ENCODE results near the gene ITFG2. TPM values are rescaled to one million over a fixed set of nuclear protein-coding genes. Genes with fewer than 3 reads are reported as not detected.

The ITFG2 gene
- total RNA-seq, 1 donor from 2014 or later = 41.8 TPM

- Mint-ChIP-seq H3K27me3 (no peaks in the 10 kb centered on the region), H3K4me3 (no peak overlapping the region), H3K36me3 (peaks cover 49% of the 10 kb centered on the region), H3K9me3 (peaks cover 5% of the 10 kb centered on the region), H3K27ac (peak overlapping the region; percentile 32), H3K4me1 (ENCODE audit: unreplicated experiment) (no peaks in the 10 kb centered on the region)
- no peak for DNase-seq (ENCODE audit: extremely low spot score, unreplicated experiment)
- TF ChIP-seq, protein P1, sequence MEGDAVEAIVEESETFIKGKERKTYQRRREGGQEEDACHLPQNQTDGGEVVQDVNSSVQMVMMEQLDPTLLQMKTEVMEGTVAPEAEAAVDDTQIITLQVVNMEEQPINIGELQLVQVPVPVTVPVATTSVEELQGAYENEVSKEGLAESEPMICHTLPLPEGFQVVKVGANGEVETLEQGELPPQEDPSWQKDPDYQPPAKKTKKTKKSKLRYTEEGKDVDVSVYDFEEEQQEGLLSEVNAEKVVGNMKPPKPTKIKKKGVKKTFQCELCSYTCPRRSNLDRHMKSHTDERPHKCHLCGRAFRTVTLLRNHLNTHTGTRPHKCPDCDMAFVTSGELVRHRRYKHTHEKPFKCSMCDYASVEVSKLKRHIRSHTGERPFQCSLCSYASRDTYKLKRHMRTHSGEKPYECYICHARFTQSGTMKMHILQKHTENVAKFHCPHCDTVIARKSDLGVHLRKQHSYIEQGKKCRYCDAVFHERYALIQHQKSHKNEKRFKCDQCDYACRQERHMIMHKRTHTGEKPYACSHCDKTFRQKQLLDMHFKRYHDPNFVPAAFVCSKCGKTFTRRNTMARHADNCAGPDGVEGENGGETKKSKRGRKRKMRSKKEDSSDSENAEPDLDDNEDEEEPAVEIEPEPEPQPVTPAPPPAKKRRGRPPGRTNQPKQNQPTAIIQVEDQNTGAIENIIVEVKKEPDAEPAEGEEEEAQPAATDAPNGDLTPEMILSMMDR (conservative IDR thresholded peaks at IDR 0.05) = no peak
Measured at GRCh38 chr12:2805143-2805520, 7.3 kb upstream of the ITFG2 start.

DNA sequence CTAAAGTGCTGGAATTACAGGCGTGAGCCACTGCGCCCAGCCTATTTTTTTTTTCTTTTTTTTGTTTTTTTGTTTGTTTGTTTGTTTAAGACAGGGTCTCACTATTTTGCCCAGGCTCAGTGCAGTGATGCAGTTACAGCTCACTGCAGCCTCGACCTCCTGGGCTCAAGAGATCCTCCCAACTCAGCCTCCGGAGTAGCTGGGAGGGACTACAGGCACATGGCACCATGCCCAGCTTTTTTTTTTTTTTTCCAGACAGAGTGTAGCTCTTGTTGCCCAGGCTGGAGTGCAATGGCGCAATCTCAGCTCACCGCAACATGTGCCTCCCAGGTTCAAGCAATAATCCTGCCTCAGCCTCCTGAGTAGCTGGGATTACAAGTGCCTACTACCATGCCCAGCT is 5.8 kb upstream of the ITFG2 start:
- Mint-ChIP-seq H3K4me1 (ENCODE audit: unreplicated experiment) (no peaks in the 10 kb centered on the region), H3K27me3 (no peaks in the 10 kb centered on the region), H3K4me3 (no peak overlapping the region), H3K27ac (peak overlapping the region; percentile 77), H3K9me3 (peaks cover 5% of the 10 kb centered on the region), H3K36me3 (peaks cover 35% of the 10 kb centered on the region)
- no peak for DNase-seq (ENCODE audit: extremely low spot score, unreplicated experiment)
- TF ChIP-seq, protein P1 (conservative IDR thresholded peaks at IDR 0.05) = no peak

GRCh38 chr12:2811801-2812200 is 667 bp upstream of the ITFG2 start:
- peak overlapping the region; percentile 100 for H3K27ac Mint-ChIP-seq
- TF ChIP-seq, protein P1 (conservative IDR thresholded peaks at IDR 0.05) = no peak
- H3K36me3 Mint-ChIP-seq = peaks cover 17% of the 10 kb centered on the region
- H3K4me1 Mint-ChIP-seq (ENCODE audit: unreplicated experiment) = peaks cover 4% of the 10 kb centered on the region
- DNase-seq (ENCODE audit: extremely low spot score, unreplicated experiment) = no peak
- H3K27me3 Mint-ChIP-seq = peaks cover 3% of the 10 kb centered on the region
- peaks cover 5% of the 10 kb centered on the region for H3K9me3 Mint-ChIP-seq
- H3K4me3 Mint-ChIP-seq = peak overlapping the region; percentile 100

DNA sequence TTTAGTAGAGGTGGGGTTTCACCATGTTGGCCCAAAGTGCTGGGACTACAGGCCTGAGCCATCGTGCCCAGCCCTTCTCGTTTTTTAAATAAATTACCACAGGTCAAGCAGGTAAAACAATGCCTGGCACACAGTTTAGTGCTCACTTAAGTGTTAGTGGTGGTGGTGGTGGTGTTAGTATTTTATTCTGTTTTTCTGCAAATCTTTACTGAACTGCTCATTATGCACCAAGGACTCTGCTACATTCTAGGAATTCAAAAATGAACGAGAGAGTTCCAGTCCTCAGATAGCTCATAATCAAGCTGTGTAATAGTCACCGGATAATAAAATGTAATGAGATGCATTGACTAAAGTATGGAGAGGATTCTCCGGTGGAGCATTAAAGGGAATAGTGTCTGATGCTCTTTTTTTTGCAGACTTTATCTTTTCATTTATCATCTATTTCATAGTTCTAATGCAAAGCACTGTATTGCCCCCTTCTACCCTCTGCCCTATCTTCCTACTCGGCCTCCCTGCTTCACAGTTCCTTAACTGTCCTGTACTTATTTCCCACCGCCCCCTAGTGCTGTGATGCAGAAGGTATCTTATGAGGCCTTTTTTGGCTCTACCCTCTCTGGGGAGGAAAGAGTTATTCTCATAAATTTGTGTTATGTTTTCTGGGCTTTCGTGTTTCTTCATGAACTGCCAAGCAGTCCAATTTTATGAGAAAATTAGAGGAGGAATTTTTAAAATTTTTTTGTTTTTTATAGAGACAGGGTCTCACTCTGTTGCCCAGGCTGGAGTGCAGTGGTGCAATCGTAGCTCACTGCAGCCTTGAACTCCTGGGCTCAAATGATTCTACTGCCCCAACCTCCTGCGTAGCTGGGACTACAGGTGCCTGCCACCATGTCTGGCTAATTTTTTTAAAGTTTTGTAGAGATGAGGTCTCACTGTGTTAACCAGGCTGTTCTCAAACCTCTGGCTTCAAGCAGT is 1.0 kb downstream of the ITFG2 start:
- H3K27ac Mint-ChIP-seq = peak overlapping the region; percentile 100

DNA sequence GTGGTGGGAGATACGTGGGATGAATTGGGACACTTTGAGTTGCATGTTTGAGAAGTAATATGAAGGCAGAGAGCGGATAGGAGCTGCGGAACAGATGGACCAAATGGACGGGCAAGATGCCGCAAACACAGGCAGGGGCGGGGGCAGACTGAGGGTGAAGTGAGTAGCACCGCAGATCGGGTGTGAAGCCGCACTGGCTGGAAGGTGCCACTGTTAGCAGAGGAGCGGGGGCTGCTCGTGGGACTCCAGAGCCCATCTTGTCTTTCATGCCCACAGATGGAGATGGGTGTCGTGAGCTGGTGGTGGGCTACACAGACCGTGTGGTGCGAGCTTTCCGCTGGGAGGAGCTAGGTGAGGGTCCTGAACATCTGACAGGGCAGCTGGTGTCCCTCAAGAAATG is 7.3 kb downstream of the ITFG2 start:
- H3K9me3 Mint-ChIP-seq = no peaks in the 10 kb centered on the region
- H3K27me3 Mint-ChIP-seq = no peaks in the 10 kb centered on the region
- no peak overlapping the region for H3K4me3 Mint-ChIP-seq
- no peak overlapping the region for H3K27ac Mint-ChIP-seq
- H3K4me1 Mint-ChIP-seq (ENCODE audit: unreplicated experiment) = no peaks in the 10 kb centered on the region
- DNase-seq (ENCODE audit: extremely low spot score, unreplicated experiment) = no peak
- TF ChIP-seq, protein P1 (conservative IDR thresholded peaks at IDR 0.05) = no peak
- H3K36me3 Mint-ChIP-seq = peaks cover 55% of the 10 kb centered on the region

More for the DNA sequence above, 1.0 kb downstream of the ITFG2 start:
- TF ChIP-seq, protein P1 (conservative IDR thresholded peaks at IDR 0.05) = peak; percentile 81
- Mint-ChIP-seq H3K4me1 (ENCODE audit: unreplicated experiment) (peaks cover 4% of the 10 kb centered on the region), H3K27me3 (peaks cover 3% of the 10 kb centered on the region), H3K36me3 (peaks cover 20% of the 10 kb centered on the region), H3K4me3 (peak overlapping the region; percentile 100), H3K9me3 (no peaks in the 10 kb centered on the region)
- DNase-seq (ENCODE audit: extremely low spot score, unreplicated experiment) = no peak

Measured in type B pancreatic cell (in vitro differentiated cells).